Ovary (tissue), 3 donors: Measurements from ENCODE around the gene ACAP3.

Source experiments
- CTCF ChIP-seq, 3 donors: fragments of 450-650 bp in 2 of 3; fragments of 200-600 bp in 1 of 3; IDR thresholded peaks; one replicate each; pipeline versions ENCODE4 v1.5.1 to v1.8.0; 2016 to 2022; ENCODE audit warnings: antibody characterized with exemption in 3 of 3, mild to moderate bottlenecking in 1 of 3
- EP300 ChIP-seq: sonication (generic); formaldehyde crosslinking; IDR thresholded peaks from one replicate; pipeline ENCODE4 v1.6.1; 2017; ENCODE audit warnings: antibody characterized with exemption
- donor health status: DM: no; HTN: no; CAD: no.

- no peak for TF ChIP-seq CTCF (IDR thresholded peaks at IDR 0.05)
- TF ChIP-seq EP300 = no peak
Observed at GRCh38 chr1:1340791-1341548, 33.2 kb upstream of the ACAP3 start.
